HL-60 (cell line): Measurements from ENCODE around the gene SLC38A11.

Experiments used
- DNase-seq, 2 experiments: peaks; one replicate each; pipeline ENCODE4 v3.0.0-alpha.2; 2010 to 2020; ENCODE audit warnings: low read depth in 1 of 2, low spot score in 1 of 2
- H3K27ac ChIP-seq: fragments of 250-450 bp; sonication (Bioruptor Pico); replicated peaks from 2 replicates; pipeline ENCODE4 v1.5.1; 2020; ENCODE audit warnings: mild to moderate bottlenecking, moderate library complexity
- H3K27me3 ChIP-seq: fragments of 250-450 bp; sonication (Bioruptor Pico); 2 replicates; pipeline ENCODE4 v1.5.1; 2021; ENCODE audit warnings: mild to moderate bottlenecking, moderate library complexity; ENCODE audit not compliant: insufficient read depth, poor library complexity, severe bottlenecking
- H3K4me3 ChIP-seq: replicated peaks from 2 replicates; pipeline ENCODE4 v1.5.1; 2011; ENCODE audit warnings: mild to moderate bottlenecking, control low read depth, low read length; ENCODE audit not compliant: insufficient read depth
- GABPA ChIP-seq: IDR thresholded peaks from 2 replicates; pipeline ENCODE4 v1.6.1; 2012; ENCODE audit warnings: low read depth
- POLR2AphosphoS5 ChIP-seq: IDR thresholded peaks from 2 replicates; pipeline ENCODE4 v1.6.1; 2012; ENCODE audit warnings: low read depth
- SPI1 ChIP-seq: IDR thresholded peaks from 2 replicates; pipeline ENCODE4 v1.6.1; 2012; ENCODE audit warnings: low read depth, mild to moderate bottlenecking, borderline replicate concordance
- TF ChIP-seq, protein P1 (sequence below): IDR thresholded peaks from 2 replicates; pipeline ENCODE4 v1.6.1; 2012; ENCODE audit warnings: low read depth; ENCODE audit not compliant: insufficient replicate concordance
- TF ChIP-seq, protein P2 (sequence below): IDR thresholded peaks from one replicate; pipeline ENCODE4 v1.5.1; 2011; ENCODE audit warnings: low read length, control low read depth, inconsistent platforms; ENCODE audit not compliant: insufficient read depth

SLC38A11 gene

DNA sequence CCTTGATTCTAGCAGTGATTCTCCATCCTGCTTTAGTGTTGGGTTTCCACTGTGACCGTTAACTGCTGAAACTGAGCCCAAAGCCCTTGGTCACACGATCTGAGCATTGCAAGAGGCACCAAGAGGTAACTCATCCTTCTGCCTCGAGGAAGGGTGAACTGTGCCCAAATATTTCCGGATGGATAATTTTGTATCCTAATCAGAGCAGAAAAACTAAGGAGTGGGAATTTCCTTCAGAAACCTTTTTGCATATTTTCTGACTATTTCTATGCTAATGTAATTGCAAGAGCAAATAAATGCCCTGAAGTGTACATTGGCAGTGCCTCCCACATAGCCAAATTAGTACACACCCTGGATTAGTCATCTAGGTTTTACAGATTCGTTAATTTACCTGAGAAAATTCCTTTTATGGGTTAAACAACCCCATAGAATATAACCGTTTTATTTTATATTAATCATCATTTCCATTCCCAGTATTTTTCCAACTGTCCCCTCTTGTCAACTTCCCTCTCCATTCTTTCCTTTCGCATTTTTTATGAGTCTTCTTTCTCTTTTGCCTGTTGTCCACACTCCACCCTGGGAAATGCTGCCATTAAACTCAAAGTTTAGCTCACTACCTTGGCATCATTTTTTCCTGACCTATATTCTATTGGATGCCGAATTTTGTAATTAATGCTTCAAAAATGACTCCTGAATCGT is 82.0 kb downstream of the SLC38A11 start:
- no peak overlapping the region for H3K4me3 ChIP-seq
- no peak overlapping the region for H3K27ac ChIP-seq
- no peak for DNase-seq
- H3K27me3 ChIP-seq = no peaks in the 10 kb centered on the region
- no peak for TF ChIP-seq GABPA
- TF ChIP-seq, protein P1, sequence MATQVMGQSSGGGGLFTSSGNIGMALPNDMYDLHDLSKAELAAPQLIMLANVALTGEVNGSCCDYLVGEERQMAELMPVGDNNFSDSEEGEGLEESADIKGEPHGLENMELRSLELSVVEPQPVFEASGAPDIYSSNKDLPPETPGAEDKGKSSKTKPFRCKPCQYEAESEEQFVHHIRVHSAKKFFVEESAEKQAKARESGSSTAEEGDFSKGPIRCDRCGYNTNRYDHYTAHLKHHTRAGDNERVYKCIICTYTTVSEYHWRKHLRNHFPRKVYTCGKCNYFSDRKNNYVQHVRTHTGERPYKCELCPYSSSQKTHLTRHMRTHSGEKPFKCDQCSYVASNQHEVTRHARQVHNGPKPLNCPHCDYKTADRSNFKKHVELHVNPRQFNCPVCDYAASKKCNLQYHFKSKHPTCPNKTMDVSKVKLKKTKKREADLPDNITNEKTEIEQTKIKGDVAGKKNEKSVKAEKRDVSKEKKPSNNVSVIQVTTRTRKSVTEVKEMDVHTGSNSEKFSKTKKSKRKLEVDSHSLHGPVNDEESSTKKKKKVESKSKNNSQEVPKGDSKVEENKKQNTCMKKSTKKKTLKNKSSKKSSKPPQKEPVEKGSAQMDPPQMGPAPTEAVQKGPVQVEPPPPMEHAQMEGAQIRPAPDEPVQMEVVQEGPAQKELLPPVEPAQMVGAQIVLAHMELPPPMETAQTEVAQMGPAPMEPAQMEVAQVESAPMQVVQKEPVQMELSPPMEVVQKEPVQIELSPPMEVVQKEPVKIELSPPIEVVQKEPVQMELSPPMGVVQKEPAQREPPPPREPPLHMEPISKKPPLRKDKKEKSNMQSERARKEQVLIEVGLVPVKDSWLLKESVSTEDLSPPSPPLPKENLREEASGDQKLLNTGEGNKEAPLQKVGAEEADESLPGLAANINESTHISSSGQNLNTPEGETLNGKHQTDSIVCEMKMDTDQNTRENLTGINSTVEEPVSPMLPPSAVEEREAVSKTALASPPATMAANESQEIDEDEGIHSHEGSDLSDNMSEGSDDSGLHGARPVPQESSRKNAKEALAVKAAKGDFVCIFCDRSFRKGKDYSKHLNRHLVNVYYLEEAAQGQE = no peak

DNA sequence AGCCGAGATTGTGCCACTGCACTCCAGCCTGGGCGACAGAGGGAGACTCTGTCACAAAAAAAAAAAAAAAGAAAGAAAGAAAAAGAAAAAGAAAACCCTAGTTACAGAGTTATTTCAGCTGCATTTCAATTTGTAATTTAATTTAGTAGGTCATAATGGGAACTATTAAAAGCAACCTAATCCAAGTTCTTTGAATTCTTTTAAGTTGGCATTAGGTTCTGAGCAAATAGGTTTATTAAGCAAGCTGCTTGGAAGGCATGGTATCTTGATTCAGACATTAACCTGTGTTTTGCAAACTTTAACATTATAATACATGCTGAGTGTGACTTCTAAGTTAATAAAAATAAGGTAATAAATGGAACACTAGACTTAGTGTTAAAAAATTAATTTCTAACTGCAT is 83.9 kb downstream of the SLC38A11 start:
- H3K4me3 ChIP-seq = no peak overlapping the region
- no peak overlapping the region for H3K27ac ChIP-seq
- TF ChIP-seq SPI1 = no peak
- TF ChIP-seq, protein P2, sequence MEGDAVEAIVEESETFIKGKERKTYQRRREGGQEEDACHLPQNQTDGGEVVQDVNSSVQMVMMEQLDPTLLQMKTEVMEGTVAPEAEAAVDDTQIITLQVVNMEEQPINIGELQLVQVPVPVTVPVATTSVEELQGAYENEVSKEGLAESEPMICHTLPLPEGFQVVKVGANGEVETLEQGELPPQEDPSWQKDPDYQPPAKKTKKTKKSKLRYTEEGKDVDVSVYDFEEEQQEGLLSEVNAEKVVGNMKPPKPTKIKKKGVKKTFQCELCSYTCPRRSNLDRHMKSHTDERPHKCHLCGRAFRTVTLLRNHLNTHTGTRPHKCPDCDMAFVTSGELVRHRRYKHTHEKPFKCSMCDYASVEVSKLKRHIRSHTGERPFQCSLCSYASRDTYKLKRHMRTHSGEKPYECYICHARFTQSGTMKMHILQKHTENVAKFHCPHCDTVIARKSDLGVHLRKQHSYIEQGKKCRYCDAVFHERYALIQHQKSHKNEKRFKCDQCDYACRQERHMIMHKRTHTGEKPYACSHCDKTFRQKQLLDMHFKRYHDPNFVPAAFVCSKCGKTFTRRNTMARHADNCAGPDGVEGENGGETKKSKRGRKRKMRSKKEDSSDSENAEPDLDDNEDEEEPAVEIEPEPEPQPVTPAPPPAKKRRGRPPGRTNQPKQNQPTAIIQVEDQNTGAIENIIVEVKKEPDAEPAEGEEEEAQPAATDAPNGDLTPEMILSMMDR = no peak
- no peak for TF ChIP-seq POLR2AphosphoS5
- TF ChIP-seq, protein P1 = no peak
- TF ChIP-seq GABPA = no peak
- no peak for DNase-seq
- H3K27me3 ChIP-seq = no peaks in the 10 kb centered on the region

DNA sequence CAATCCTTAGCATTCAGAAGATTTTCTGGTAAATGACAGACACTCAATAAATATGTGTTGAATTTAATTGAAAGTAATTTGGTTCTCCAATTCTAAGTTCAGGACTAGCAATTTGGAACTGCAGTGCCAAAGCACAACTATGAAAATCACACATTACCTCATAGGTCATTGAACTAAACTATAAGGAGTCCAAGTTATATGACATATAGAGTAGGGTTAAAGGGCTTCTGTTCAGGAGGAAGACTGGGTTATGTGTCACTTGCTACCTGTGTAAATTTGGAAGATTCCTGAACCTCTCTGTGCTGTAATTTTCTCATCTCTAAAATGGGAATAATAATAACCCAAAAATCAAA is 85.9 kb downstream of the SLC38A11 start:
- DNase-seq = no peak
- no peak overlapping the region for H3K4me3 ChIP-seq
- no peaks in the 10 kb centered on the region for H3K27me3 ChIP-seq
- no peak overlapping the region for H3K27ac ChIP-seq
- TF ChIP-seq SPI1 (no peak), GABPA (no peak)

DNA sequence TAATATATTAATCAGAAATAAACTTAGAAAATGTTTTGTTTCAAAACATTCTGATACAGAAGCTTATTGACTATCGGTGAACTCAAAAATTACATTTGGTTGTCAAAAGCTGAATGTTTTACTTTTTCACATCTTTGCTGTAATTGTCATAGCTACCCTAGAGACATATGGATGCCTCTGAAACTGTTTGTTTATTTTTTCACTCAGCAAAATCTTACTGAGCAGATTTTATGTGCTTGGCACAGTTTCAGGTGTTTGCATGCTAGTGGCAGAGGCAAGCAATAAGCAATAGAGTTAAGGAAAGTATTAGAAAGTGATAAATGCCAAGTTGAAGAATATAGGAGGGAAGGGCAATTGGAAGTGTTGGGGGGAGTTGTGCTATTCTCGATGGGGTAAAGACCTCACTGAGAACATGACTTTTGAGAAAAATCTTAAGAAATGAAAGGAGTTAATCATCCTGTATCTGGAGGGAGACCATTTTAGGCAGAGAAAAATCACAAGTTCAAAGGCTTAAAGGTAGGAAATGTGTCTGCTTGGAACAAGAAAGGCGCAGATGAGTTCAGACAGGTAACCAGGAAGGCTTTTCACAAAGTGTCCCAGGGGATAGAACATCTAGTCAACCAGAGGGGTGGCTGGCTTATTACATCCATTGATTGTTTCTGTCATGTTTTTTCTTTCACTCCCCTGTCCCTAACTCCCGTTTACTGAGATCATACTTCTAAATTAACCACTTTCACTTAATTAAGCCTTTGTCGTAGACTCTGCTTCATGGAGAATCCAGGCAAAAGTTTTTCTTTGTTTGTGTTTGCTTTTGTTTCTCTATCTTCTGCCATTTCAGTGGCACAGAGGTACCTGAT is 86.5 kb downstream of the SLC38A11 start:
- no peak for DNase-seq
- no peak overlapping the region for H3K27ac ChIP-seq
- H3K4me3 ChIP-seq = no peak overlapping the region
- no peaks in the 10 kb centered on the region for H3K27me3 ChIP-seq
- TF ChIP-seq, protein P1 = no peak
- TF ChIP-seq SPI1 (no peak), POLR2AphosphoS5 (no peak), GABPA (no peak)
- TF ChIP-seq, protein P2 = no peak
